GM19239 (cell line): ENCODE data around the gene ACO1.

ENCODE experiments used
- DNase-seq: peaks from one replicate; pipeline ENCODE4 v3.0.0; 2011; ENCODE audit warnings: low spot score; ENCODE audit not compliant: insufficient read length
- FAIRE-seq: peaks from 2 replicates; lab custom pipeline; 2011; peaks lifted over from hg19 to GRCh38; lab: Jason Lieb, UNC

ACO1 gene

GRCh38 chr9:32412440-32412839 lies 28.0 kb downstream of the ACO1 start:
- FAIRE-seq = no peak
- no peak for DNase-seq

- DNase-seq (no peak), FAIRE-seq (no peak)
Observed at GRCh38 chr9:32413424-32413823, 29.0 kb downstream of the ACO1 start.

GRCh38 chr9:32414856-32415255 lies 30.4 kb downstream of the ACO1 start:
- DNase-seq = no peak
- FAIRE-seq = no peak

GRCh38 chr9:32419921-32420320 lies 35.5 kb downstream of the ACO1 start:
- FAIRE-seq (no peak), DNase-seq (no peak)

- no peak for DNase-seq
- no peak for FAIRE-seq
Observed at GRCh38 chr9:32422237-32422806, 37.9 kb downstream of the ACO1 start.

GRCh38 chr9:32423371-32423770 lies 38.9 kb downstream of the ACO1 start:
- FAIRE-seq (no peak), DNase-seq (no peak)

GRCh38 chr9:32424616-32425015 lies 40.2 kb downstream of the ACO1 start:
- no peak for FAIRE-seq
- no peak for DNase-seq

GRCh38 chr9:32426278-32426939 lies 42.0 kb downstream of the ACO1 start:
- DNase-seq (no peak), FAIRE-seq (no peak)

- FAIRE-seq (no peak), DNase-seq (no peak)
Observed at GRCh38 chr9:32427111-32427873, 42.8 kb downstream of the ACO1 start.

- DNase-seq (no peak), FAIRE-seq (no peak)
Observed at GRCh38 chr9:32430720-32431119, 46.3 kb downstream of the ACO1 start.

- no peak for DNase-seq
- FAIRE-seq = no peak
Observed at GRCh38 chr9:32431196-32431595, 46.8 kb downstream of the ACO1 start.

- DNase-seq = no peak
Observed at GRCh38 chr9:32431940-32432555, 47.6 kb downstream of the ACO1 start.

GRCh38 chr9:32434892-32435291 lies 50.4 kb downstream of the ACO1 start:
- no peak for DNase-seq
- no peak for FAIRE-seq

More at GRCh38 chr9:32431940-32432555, 47.6 kb downstream of the ACO1 start:
- FAIRE-seq = no peak

- DNase-seq (no peak), FAIRE-seq (no peak)
Observed at GRCh38 chr9:32441678-32442077, 57.2 kb downstream of the ACO1 start.

- FAIRE-seq (no peak), DNase-seq (no peak)
Observed at GRCh38 chr9:32442433-32442832, 58.0 kb downstream of the ACO1 start.

- DNase-seq (no peak), FAIRE-seq (no peak)
Observed at GRCh38 chr9:32449969-32450368, 65.5 kb downstream of the ACO1 start.

- DNase-seq (no peak), FAIRE-seq (no peak)
Observed at GRCh38 chr9:32454280-32454679, 69.8 kb downstream of the ACO1 start.

- no peak for FAIRE-seq
- no peak for DNase-seq
Observed at GRCh38 chr9:32455738-32456137, 71.3 kb downstream of the ACO1 start.

- DNase-seq (no peak), FAIRE-seq (no peak)
Observed at GRCh38 chr9:32456564-32456963, 72.1 kb downstream of the ACO1 start.

- DNase-seq (no peak), FAIRE-seq (no peak)
Observed at GRCh38 chr9:32463500-32464293, 79.3 kb downstream of the ACO1 start.
